H9 (cell line): ENCODE results near the gene NRXN3. TPM values are rescaled to one million over a fixed set of nuclear protein-coding genes. Genes with fewer than 3 reads are reported as not detected.

Source experiments
- DNase-seq: peaks from one replicate; pipeline ENCODE4 v3.0.0-alpha.2; 2017
- H2AFZ ChIP-seq: one replicate; pipeline ENCODE4 v1.6.1; 2013; ENCODE audit warnings: mild to moderate bottlenecking, low read length, control low read depth, moderate library complexity
- H2AK5ac ChIP-seq: 2 replicates; pipeline ENCODE4 v1.6.1; 2013; ENCODE audit warnings: low read length, control low read depth, mixed read lengths; ENCODE audit not compliant: insufficient read length
- H2BK120ac ChIP-seq: one replicate; pipeline ENCODE4 v1.6.1; 2013; ENCODE audit warnings: low read depth, mild to moderate bottlenecking, low read length, control low read depth, inconsistent platforms; ENCODE audit not compliant: poor library complexity, severe bottlenecking
- H2BK12ac ChIP-seq: 2 replicates; pipeline ENCODE4 v1.6.1; 2013; ENCODE audit warnings: low read length, control low read depth, mixed read lengths, low read depth; ENCODE audit not compliant: insufficient read length
- H2BK15ac ChIP-seq: 2 replicates; pipeline ENCODE4 v1.6.1; 2013; ENCODE audit warnings: low read depth, low read length, control low read depth
- H2BK20ac ChIP-seq: one replicate; pipeline ENCODE4 v1.6.1; 2013; ENCODE audit warnings: low read depth, mild to moderate bottlenecking, low read length, control low read depth, inconsistent platforms; ENCODE audit not compliant: poor library complexity, severe bottlenecking
- H2BK5ac ChIP-seq: 2 replicates; pipeline ENCODE4 v1.6.1; 2013; ENCODE audit warnings: low read length, control low read depth, mixed read lengths; ENCODE audit not compliant: insufficient read length
- H3K14ac ChIP-seq: 2 replicates; pipeline ENCODE4 v1.6.1; 2013; ENCODE audit warnings: low read length, control low read depth; ENCODE audit not compliant: insufficient read depth
- H3K18ac ChIP-seq: 2 replicates; pipeline ENCODE4 v1.6.1; 2013; ENCODE audit warnings: low read depth, mild to moderate bottlenecking, mixed read lengths, low read length, control low read depth; ENCODE audit not compliant: insufficient read length
- H3K23ac ChIP-seq: 2 replicates; pipeline ENCODE4 v1.6.1; 2013; ENCODE audit warnings: low read length, control low read depth, mixed read lengths, low read depth; ENCODE audit not compliant: insufficient read length
- H3K23me2 ChIP-seq: 2 replicates; pipeline ENCODE4 v1.6.1; 2013; ENCODE audit warnings: low read depth, mild to moderate bottlenecking, mixed read lengths, low read length, control low read depth; ENCODE audit not compliant: insufficient read length, poor library complexity, severe bottlenecking
- H3K27ac ChIP-seq: 2 replicates; pipeline ENCODE4 v1.5.1; 2013; ENCODE audit warnings: low read length, control low read depth, mixed read lengths, low read depth; ENCODE audit not compliant: insufficient read length
- H3K27me3 ChIP-seq: 2 replicates; pipeline ENCODE4 v1.6.1; 2013; ENCODE audit warnings: low read length, control low read depth, inconsistent platforms; ENCODE audit not compliant: insufficient read depth
- H3K4ac ChIP-seq: 2 replicates; pipeline ENCODE4 v1.6.1; 2013; ENCODE audit warnings: low read depth, mild to moderate bottlenecking, control low read depth, inconsistent platforms, low read length, moderate library complexity
- H3K4me1 ChIP-seq: 2 replicates; pipeline ENCODE4 v1.6.1; 2013; ENCODE audit warnings: low read length, control low read depth, inconsistent platforms; ENCODE audit not compliant: insufficient read depth
- H3K4me2 ChIP-seq: 2 replicates; pipeline ENCODE4 v1.6.1; 2013; ENCODE audit warnings: low read length, control low read depth, mixed read lengths; ENCODE audit not compliant: insufficient read length, insufficient read depth
- H3K56ac ChIP-seq: 2 replicates; pipeline ENCODE4 v1.6.1; 2013; ENCODE audit warnings: low read depth, mild to moderate bottlenecking, mixed read lengths, low read length, control low read depth; ENCODE audit not compliant: insufficient read length
- H3K79me1 ChIP-seq: 2 replicates; pipeline ENCODE4 v1.6.1; 2013; ENCODE audit warnings: low read depth, mild to moderate bottlenecking, moderate library complexity, low read length, control low read depth, inconsistent platforms; ENCODE audit not compliant: insufficient read depth, poor library complexity, severe bottlenecking
- H3K79me2 ChIP-seq: 2 replicates; pipeline ENCODE4 v1.6.1; 2013; ENCODE audit warnings: low read length, control low read depth, inconsistent platforms; ENCODE audit not compliant: insufficient read depth
- H3K9ac ChIP-seq: 2 replicates; pipeline ENCODE4 v1.6.1; 2013; ENCODE audit warnings: low read length, control low read depth, mixed read lengths; ENCODE audit not compliant: insufficient read length; ENCODE audit errors: extremely low read depth
- H3K9me3 ChIP-seq: one replicate; pipeline ENCODE4 v1.6.1; 2013; ENCODE audit warnings: low read depth, low read length, inconsistent platforms; ENCODE audit not compliant: control insufficient read depth
- H3T11ph ChIP-seq: one replicate; pipeline ENCODE4 v1.6.1; 2013; ENCODE audit warnings: mild to moderate bottlenecking, low read length, control low read depth, inconsistent platforms
- H4K20me1 ChIP-seq: one replicate; pipeline ENCODE4 v1.6.1; 2013; ENCODE audit not compliant: control insufficient read depth, insufficient read length, insufficient read depth
- H4K5ac ChIP-seq: 2 replicates; pipeline ENCODE4 v1.6.1; 2013; ENCODE audit warnings: low read depth, mild to moderate bottlenecking, mixed read lengths, low read length, control low read depth; ENCODE audit not compliant: insufficient read length
- H4K8ac ChIP-seq: replicated peaks from 2 replicates; pipeline ENCODE4 v1.6.1; 2013; ENCODE audit warnings: low read length, control low read depth, mixed read lengths, low read depth; ENCODE audit not compliant: insufficient read length
- H4K91ac ChIP-seq: 2 replicates; pipeline ENCODE4 v1.6.1; 2013; ENCODE audit warnings: low read depth, mild to moderate bottlenecking, moderate library complexity, mixed read lengths, low read length, control low read depth; ENCODE audit not compliant: insufficient read length
- H3K27ac Mint-ChIP-seq, 3 experiments: 2 replicates in 2 of 3; 3 replicates in 1 of 3; pipeline ENCODE4 v1.8.0; 2020 to 2021; ENCODE audit warnings: mixed read lengths in 3 of 3, mild to moderate bottlenecking in 1 of 3, moderate library complexity in 1 of 3
- H3K27me3 Mint-ChIP-seq: 2 replicates; pipeline ENCODE4 v1.8.0; 2021; ENCODE audit warnings: low read depth, mild to moderate bottlenecking, moderate library complexity, mixed read lengths
- H3K36me3 Mint-ChIP-seq, 3 experiments: 2 replicates in 2 of 3; 3 replicates in 1 of 3; pipeline ENCODE4 v1.8.0; 2020 to 2021; ENCODE audit warnings: low read depth in 3 of 3, mixed read lengths in 3 of 3; ENCODE audit not compliant: insufficient read depth in 1 of 3
- H3K4me1 Mint-ChIP-seq, 2 experiments: 2 replicates each; pipeline ENCODE4 v1.8.0; 2020; ENCODE audit warnings: mixed read lengths in 2 of 2
- H3K4me3 Mint-ChIP-seq, 2 experiments: 2 replicates in 1 of 2; 3 replicates in 1 of 2; pipeline ENCODE4 v1.8.0; 2020 to 2021; ENCODE audit warnings: mild to moderate bottlenecking in 2 of 2, mixed read lengths in 2 of 2, moderate library complexity in 1 of 2
- H3K9me3 Mint-ChIP-seq, 2 experiments: 2 replicates in 1 of 2; 3 replicates in 1 of 2; pipeline ENCODE4 v1.8.0; 2020; ENCODE audit warnings: mild to moderate bottlenecking in 2 of 2, mixed read lengths in 2 of 2, moderate library complexity in 1 of 2
- CTCF ChIP-seq: fragments of 200-600 bp; sonication (generic); conservative IDR thresholded peaks from 3 replicates; pipeline ENCODE4 v1.8.0; 2021; ENCODE audit warnings: antibody characterized with exemption, mild to moderate bottlenecking
- WGBS: extraction: QIAGEN DNeasy Blood & Tissue Kit; methylation state at CpG from one replicate; pipeline ENCODE4 v1.1.7; 2013; ENCODE audit warnings: missing lambda C conversion rate, low lambda C conversion rate, mixed read lengths; ENCODE audit not compliant: insufficient read length; ENCODE audit errors: extremely low coverage; 5-methylcytosine and 5-hydroxymethylcytosine counted together
- total RNA-seq: library from RNA; stranded (reverse); gene quantifications from 2 replicates; pipeline ENCODE4 v1.2.1, GENCODE V29; 2021

The NRXN3 gene
- total RNA-seq, 1 experiment from 2014 or later = 1.8 TPM

DNA sequence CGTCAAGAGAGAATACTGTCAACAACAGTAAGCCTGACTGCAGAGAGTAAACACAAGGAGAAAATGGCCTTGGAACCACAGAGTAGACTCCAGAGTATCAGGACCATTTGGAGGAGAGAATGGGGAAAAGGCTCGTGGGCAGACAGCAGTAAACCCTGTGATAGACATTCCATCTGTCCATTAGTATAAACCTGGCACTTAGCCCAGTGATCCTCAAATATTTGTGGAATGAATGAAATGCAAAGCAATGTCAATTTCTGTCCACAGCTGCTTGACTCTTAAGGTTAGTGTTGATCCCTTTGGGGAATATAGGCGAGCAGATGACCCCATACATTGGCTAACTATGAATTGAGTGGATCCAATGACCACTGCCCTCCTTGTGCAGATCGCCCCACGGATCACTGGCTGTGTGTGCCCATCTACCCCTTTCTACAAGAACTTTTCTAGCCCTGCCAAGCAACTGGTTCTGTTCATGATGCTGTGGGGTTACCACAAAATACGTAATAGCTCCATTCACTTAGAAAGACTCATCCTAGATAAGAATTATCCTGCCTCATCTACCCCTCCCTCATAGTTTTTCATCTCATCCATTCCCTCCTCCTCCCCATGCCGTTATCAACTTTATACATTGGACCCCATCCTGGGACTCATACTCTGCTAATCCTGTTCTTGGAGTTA lies 846.8 kb downstream of the NRXN3 start:
- Histone ChIP-seq H2BK15ac (no peak overlapping the region), H4K20me1 (no peaks in the 10 kb centered on the region), H4K5ac (no peak overlapping the region), H4K91ac (no peak overlapping the region), H2AFZ (no peak overlapping the region), H3K79me1 (no peaks in the 10 kb centered on the region), H2BK120ac (no peak overlapping the region), H3K56ac (no peak overlapping the region), H3K18ac (no peak overlapping the region), H2BK5ac (no peak overlapping the region), H3K27ac (no peak overlapping the region), H3K4me2 (no peak overlapping the region), H2BK12ac (no peak overlapping the region), H4K8ac (no peak overlapping the region), H3K9ac (no peak overlapping the region), H3K9me3 (no peaks in the 10 kb centered on the region), H3K27me3 (no peaks in the 10 kb centered on the region), H3T11ph (no peak overlapping the region), H3K79me2 (no peaks in the 10 kb centered on the region), H3K23me2 (no peaks in the 10 kb centered on the region), H3K14ac (no peak overlapping the region), H2BK20ac (no peak overlapping the region), H3K4ac (no peak overlapping the region), H3K4me1 (no peaks in the 10 kb centered on the region), H2AK5ac (no peak overlapping the region), H3K23ac (no peak overlapping the region)
- no peaks in the 10 kb centered on the region; a peak in 2 of 5 replicates for H3K9me3 Mint-ChIP-seq
- WGBS = no CpG with 5 or more reads among the region's 7 CpGs
- no peak for DNase-seq
- no peaks in the 10 kb centered on the region for H3K4me1 Mint-ChIP-seq
- H3K36me3 Mint-ChIP-seq = peaks cover 0 to 4% (median 0%) of the 10 kb centered on the region in 3 experiments; a peak in 2 of 7 replicates
- TF ChIP-seq CTCF = no peak
- H3K27ac Mint-ChIP-seq = no peak overlapping the region
- H3K4me3 Mint-ChIP-seq = no peak overlapping the region
- peaks cover 18% of the 10 kb centered on the region for H3K27me3 Mint-ChIP-seq
